ENCODE results near the gene CACNG8.
"Not testable (repeated sequence)": the region's sequence is repeated elsewhere in the genome, so short reads cannot be mapped to it uniquely, and the experiment has no call there.

The CACNG8 gene

DNA sequence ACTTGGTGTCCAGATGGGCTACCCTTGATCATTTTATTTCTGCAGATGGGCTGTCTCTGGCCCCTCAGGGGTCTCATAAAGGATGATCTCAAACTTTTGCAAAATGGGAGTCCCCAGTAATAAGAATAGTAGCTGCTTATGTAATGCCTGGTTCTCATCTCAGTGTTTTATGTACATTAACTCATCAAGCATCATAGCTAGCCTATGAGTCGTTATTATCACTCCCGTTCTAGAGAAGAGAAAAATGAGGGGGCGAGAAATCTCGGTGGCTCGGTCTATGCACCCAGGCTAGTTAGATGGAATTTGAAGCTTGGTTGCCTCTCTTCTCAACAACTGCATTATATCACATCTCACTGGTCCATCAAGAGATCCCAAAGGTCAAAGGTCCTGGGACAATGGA is 32.1 kb downstream of the CACNG8 start:
- no peak for DNase-seq

GRCh38 chr19:53998223-53998622 is 35.5 kb downstream of the CACNG8 start:
- no peak for DNase-seq

DNA sequence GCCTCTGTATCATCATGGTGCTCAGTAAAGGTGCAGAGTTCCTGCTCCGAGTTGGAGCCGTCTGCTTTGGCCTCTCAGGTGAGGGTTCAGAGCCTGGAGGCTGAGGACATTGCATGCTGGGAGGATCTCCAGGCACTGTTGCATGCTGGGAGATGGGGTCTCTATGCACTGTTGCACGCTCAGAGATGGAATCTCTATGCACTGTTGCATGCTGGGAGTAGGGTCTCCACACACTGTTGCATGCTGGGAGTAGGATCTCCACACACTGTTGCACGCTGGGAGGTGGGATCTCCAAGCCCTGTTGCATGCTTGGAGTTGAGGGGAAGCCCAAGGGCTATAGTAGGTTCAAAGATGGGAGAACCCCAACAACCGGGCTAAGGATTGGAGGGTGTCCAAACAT is 37.0 kb downstream of the CACNG8 start:
- DNase-seq, result no peak

GRCh38 chr19:54001496-54001895 is 38.8 kb downstream of the CACNG8 start:
- DNase-seq, result no peak

DNA sequence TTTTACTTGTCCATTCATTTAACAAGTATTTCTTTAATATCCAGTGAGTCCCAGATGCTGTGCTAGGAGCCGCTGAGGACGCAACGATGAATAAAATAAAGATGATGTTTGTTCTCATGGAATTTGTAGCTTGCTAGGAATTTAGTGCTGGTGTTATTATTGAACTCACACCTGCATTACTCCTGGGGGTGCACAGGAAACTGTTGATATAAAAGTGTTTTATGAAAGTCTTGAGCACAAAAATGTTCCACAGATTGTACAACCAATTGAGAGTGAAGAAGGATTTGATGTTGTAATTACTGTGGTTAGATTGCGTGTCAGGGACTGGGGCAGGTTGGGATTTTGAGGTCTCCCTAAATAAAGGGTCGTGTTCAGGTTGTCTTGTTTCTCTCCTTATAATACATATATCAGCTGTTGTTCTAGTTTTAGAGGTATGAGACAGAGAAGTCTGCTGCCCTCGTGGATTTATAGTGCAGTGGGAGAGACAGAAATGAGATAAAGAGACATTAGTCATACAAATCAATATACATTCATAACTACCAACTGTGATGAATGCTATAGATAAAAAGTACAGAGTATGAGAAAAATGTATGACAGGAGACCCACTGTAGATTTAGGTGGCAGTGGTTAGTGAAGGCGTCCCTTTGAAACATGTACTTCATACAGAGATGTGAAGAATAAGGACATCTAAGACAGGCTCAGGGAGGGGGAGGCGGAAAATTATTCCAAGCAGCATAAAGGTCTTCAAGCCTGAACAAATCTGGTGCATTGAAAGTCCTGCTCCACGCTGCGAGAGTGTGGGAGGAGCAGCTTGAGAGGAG is 40.0 kb downstream of the CACNG8 start:
- DNase-seq, result no peak

GRCh38 chr19:54009440-54009839 is 46.7 kb downstream of the CACNG8 start:
- no peak for DNase-seq

- DNase-seq, result no peak
Measured at GRCh38 chr19:54010474-54010873, 47.7 kb downstream of the CACNG8 start.

- no peak for DNase-seq
Measured at GRCh38 chr19:54011507-54012211, 48.9 kb downstream of the CACNG8 start.

- no peak for DNase-seq
Measured at GRCh38 chr19:54013866-54014265, 51.1 kb downstream of the CACNG8 start.

- no peak for DNase-seq
Measured at GRCh38 chr19:54014920-54015560, 52.3 kb downstream of the CACNG8 start.

GRCh38 chr19:54017261-54017660 is 54.5 kb downstream of the CACNG8 start:
- DNase-seq, result no peak

DNA sequence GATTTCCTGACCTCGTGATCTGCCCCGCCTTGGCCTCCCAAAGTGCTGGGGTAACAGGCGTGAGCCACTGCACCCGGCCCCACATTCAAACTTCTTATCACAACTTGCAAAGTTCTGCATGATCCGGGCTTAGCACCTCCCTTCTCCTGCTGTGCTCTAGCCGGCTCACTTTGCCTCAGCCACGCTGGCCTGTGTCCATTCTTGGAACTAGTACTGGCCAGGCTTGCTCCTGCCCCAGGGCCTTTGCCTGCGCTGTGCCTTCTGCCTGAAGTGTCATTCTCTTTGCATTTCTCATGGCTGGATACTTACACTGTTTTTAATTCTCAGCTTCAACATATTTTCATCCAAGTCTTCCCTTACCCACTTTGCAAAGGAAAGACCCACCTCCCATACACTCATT is 58.6 kb downstream of the CACNG8 start:
- no peak for DNase-seq

- no peak for DNase-seq
Measured at GRCh38 chr19:54021932-54022331, 59.2 kb downstream of the CACNG8 start.

- DNase-seq, result no peak
Measured at GRCh38 chr19:54023191-54023590, 60.5 kb downstream of the CACNG8 start.

DNA sequence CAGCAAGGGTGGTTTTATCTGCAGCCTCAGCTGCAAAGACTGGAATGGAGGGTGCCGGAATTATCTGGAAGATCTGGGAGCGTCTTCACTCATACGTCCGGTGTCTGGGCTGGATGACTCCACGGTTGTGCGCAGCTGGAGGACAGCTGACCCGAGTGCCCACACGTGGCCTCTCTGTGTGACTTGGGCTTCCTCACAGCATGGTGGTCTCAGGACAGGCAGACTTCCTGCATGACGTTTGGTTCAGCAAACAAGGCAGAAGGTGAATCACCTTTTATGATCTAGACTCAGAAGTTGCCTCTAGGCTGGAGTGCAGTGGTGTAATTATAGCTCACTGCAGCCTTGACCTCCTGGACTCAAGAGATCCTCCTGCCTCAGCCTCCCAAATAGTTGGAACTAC is 61.9 kb downstream of the CACNG8 start:
- no peak for DNase-seq

DNA sequence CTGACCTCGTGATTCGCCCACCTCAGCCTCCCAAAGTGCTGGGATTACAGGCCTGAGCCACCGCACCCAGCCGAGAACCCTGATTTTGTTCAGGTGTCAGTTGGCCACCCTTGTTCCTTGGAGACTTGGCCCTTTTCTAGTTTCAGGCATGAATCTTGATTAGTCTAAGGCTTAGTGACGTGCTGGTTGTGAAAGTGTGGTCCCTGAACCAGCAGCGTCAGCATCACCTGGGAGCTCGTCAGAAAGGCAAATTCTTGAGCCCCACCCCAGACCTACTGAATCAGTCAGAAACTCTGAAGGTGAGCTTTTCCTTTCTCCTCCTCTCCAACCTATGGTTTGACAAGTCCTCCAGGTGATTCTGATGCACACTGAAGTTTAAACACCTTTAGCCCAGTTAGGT is 63.9 kb downstream of the CACNG8 start:
- DNase-seq, result no peak

DNA sequence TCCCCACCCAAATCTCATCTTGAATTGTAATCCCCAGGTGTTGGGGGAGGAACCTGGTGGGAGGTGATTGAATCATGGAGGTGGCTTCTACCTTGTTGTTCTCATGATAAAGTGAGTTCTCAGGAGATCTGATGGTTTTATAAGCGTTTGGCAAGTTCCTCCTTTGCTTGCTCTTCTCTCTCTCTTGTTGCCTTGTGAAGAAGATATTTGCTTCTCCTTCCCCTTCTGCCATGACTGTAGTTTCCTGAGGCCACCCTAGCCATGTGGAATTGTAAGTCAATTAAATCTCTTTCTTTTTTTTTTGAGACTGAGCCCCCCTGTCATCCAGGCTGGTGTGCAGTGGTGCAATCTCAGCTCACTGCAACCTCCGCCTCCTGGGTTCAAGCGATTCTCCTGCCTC is 66.6 kb downstream of the CACNG8 start:
- DNase-seq, result no peak

DNA sequence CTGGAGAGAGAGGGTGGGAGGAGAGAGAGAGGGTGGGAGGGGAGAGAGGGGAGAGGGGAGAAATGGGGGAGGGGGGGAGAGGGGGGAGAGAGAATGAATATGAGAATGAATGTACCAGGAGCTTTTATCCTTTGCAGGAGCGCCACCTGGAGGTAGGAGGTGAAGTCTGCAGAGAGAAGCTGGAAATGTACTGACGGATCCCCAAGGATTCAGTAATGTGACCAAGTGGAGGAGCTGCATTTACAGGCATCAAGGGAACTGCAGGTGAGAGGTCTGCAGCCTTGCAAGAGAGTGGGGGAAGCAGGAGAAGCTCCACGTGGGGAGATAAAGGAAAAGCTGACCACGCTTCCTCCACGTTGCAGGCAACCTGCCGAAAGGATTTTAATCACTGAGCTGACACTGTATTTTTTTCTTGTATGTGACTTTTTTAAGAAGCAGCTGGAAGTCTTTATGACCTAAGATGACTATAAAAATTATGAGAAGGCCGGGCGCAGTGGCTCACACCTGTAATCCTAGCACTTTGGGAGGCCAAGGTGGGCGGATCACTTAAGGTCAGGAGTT is 67.3 kb downstream of the CACNG8 start:
- no peak for DNase-seq

- no peak for DNase-seq
Measured at GRCh38 chr19:54030895-54031586, 68.3 kb downstream of the CACNG8 start.

DNA sequence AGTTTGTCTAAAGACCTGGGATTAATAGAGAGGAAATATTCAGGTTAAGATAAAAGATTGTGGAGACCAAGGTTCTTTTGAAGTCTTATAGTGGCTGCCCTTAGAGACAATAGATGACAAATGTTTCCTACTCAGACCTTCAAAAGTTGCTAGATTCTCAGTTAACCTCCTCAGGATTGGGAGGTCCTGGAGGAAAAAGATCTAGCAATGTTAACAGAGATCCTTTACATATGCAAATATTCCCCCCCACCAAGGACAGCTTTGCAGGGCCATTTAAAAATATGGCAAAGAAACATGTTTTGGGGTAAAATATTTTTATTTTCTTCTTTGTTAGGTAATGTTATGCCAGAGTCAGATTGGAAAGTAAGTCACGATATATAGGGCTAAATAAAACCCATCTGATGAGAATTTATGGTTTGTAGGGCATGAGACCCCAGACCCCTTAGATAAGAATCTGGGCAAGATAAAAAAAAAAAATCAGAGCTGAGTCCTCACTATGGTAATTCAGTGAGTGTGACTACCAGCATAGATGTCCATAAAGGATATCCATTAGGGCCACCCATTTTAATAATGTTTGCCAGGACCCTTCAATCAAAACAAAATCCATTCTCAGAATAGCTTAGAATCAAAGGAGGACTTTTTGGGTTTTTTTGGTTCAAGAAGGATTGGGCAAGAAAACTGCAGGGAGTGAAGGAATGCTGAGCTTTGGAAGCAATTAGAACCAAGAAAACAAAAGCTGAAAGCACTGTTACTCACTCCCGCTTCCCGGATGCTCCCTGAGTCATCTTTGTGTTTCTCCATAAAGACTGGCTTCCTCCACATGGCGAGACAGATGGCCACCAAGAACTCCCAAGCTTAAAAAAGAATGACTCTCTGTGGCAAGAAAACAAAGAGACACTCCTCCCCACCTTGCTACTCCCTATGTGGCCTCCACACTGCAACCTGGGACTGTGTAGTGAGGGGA is 72.8 kb downstream of the CACNG8 start:
- DNase-seq, result no peak

GRCh38 chr19:54036542-54036941 is 73.8 kb downstream of the CACNG8 start:
- DNase-seq, result not testable (repeated sequence)

Data from NK-92 treated with Interleukin-12 subunit alpha and Interleukin-12 subunit beta, amount 100 ng/mL, for 24 hours (cell line).